GM19035 (cell line): Measurements from ENCODE around the gene CPNE5.

Experiments used
- ATAC-seq: cut with Tn5 transposase; IDR thresholded peaks from one replicate; pipeline ENCODE4 v1.9.1; 2021; ENCODE audit not compliant: unreplicated experiment

The CPNE5 gene

DNA sequence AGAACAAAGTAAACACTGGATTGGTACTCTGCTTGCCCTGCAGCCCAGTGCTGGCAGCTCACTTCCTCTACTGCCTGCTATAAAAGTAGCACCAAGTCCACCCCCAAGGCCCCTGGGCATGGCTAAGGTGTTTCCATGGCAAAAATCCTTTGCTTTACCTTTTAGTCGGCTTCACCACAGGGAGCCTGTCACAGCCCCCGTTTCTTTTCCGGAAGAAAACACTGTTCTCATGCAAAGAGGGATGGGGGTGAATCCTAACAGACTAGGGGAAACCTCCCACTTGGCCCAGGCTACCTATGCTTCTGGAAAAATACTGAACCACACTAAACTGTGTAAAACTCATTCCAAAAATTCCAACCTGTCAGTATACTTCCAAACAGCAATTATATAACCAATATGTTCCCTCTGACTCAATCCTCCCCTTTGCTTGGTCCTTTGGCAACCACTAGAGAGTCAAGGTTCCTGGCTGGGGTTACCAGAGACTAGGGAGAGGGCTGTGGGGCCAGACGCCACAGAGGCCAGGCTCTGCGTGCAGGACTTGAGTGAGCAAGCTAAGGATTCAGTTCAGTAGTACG lies 19.2 kb upstream of the CPNE5 start:
- no peak for ATAC-seq

DNA sequence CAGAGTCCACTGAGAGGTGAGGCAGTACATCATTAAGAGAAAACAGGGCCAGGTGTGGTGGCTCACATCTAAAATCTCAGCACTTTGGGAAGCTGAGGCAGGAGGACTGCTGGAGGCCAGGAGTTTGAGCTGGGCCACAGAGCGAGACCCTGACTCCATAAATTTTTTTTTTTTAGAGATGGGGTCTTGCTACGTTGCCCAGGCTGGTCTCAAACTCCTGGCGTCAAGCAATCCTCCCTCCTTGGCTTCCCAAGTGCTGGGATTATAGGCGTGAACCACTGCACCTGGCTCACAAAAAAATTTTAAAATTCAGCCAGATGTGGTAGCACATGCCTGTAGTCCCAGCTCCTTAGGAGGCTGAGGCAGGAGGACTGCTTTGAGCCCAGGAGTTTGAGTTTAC lies 18.1 kb upstream of the CPNE5 start:
- ATAC-seq, result no peak

DNA sequence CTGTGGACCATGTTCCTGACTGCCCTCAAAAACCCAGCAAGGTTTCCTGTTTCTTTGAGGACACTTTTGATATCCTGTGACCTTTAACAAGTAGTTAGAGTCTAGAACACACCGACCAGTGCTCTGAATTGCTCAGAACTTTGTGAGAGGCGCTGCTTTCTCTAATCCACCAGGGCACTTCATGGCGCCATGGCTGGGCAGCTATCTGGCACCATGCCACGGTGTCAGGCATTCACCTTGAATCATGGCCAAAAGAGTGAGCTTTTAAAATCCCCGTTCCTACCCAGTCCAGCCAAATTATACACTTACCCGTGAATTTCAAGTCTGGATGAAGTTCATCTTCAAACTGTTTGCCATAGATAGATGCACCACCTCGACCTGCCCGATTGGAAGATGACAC lies 17.0 kb upstream of the CPNE5 start:
- no peak for ATAC-seq

GRCh38 chr6:36855750-36856149 lies 16.5 kb upstream of the CPNE5 start:
- no peak for ATAC-seq

DNA sequence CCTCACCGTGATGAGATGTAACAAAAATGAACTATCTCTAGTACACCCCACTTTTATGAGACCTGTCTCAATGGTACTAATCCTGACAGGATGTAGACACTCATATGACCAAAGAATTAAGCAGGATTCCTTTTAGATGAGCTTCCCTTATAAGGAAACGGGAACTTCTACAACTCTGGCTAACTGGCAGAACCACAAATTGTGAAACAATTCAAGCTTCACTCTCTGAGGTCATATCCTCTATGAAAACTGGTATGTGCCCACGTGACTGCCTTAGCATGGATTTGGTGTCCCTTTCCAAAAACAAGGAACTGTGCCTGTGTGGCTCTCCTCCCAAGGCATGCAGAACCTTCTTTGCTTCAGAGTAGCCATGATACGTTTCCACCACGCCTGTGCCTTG lies 14.1 kb upstream of the CPNE5 start:
- no peak for ATAC-seq

GRCh38 chr6:36852481-36853147 lies 13.4 kb upstream of the CPNE5 start:
- ATAC-seq, result no peak

DNA sequence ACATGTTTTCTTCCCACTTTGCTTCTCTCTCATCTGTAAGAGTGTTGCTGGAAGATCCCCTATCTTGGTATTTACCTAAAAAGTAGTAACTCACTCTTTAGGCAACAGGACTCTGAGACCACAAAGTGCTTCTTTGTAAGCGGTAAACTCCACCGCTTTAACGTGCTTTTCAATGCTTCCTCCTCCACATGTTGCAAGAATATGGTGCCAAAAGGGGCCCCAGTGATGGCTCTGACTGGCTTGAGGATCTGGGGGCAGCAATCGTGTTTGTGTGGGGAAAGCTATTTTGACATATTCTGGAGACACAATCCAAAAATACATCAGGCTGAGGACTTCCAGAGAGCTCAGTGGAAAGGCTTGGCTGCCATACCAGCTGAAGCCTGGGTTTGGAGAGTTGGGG lies 12.4 kb upstream of the CPNE5 start:
- ATAC-seq, result no peak

DNA sequence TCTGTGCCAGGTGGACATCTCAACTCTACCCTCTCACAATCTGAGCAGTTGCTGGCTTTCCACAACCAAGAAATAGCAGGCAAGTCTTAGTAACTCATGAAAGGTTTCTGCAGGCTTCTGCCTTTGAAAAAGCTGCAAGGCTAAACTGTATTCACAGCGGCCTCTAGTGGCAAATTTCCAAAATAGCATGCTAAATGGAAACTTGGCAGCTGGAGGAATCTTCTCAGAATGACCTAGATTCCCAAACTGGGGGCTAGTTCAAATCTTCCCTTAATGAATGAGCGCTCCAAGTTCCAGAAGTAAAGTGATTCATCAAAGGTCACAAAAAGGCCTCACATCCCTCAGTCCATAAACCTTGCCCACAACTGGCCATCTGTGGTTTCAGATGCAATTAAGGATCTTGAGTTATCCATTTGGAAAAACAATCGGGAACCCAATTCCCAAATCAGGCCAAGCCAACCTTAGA lies 11.9 kb upstream of the CPNE5 start:
- no peak for ATAC-seq

DNA sequence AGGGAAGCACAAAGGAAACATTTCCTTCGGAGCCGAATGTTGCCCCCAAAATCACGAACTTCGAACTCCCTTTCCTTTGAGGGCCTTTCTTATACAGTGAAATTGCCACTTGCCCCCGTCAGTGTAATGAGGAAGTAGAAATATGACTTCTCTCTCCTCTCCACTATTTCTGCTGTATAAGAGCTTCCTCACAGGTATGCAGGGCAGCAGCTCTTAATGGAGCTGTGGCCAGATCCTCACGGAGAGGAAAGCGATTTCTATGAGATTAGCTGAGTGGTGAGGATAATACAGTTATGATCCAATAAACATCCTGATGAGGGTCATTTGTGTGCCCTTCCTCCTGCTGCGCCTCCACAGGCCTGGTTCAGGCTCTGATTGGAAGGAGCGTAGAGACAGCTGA lies 10.8 kb upstream of the CPNE5 start:
- no peak for ATAC-seq

GRCh38 chr6:36848658-36849441 lies 9.6 kb upstream of the CPNE5 start:
- no peak for ATAC-seq

DNA sequence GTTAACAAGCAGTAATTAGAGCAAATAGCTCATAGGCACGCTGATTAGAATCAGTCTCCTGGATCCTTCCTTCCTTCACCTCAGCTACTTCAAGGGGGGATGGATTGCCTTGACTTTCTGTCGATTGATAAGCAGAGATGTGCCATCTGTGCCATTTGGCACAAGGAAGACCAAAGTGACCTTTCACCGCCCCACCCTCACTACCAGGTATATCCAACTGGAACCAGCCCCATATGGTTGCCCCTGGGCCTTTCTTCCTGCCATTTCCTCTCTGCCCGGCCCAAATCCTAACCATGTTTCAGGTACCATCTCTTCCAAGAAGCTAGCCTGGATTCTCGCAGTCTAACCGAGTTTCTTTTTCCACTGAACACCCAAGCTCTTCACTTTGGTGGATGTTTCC lies 8.7 kb upstream of the CPNE5 start:
- no peak for ATAC-seq

DNA sequence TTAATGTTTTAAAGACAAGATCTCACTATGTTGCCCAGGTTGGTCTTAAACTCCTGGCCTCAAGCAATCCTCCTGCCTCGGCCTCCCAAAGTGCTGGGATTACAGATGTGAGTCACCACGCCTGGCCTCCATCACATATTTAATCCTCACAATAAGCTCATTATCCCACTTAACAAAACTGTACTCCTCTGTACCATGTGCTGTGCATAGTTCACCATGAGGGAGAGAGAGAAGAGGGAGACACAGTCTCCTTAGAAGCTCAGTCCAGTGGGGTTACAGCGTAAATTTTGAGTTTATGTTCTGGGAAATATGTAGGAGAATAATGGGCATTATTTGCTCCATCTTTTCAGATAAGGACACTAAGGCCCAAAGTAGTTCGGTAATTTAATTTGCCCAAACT lies 7.9 kb upstream of the CPNE5 start:
- no peak for ATAC-seq

- no peak for ATAC-seq
Observed at GRCh38 chr6:36845233-36845632, 6.0 kb upstream of the CPNE5 start.

GRCh38 chr6:36844232-36845170 lies 5.3 kb upstream of the CPNE5 start:
- ATAC-seq, result no peak

DNA sequence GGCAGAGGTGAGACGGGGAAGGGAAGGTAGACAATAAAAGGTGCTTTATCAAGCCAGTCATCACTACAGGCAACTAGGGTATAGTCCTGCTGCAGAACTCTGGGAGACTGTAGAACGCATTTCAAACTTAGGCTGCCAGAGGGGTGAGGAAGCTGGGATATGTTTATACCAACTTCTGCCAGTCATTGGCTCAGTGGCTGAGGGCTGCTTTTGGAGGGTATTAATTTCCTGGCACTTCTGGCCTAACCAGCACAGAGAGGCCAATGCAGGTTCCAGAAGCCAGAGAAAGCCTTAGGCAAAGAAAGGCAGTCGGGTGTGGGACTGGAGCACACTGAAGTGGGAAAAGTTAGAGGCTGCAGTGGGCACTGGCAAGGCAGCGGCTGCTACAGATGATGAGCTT lies 3.9 kb upstream of the CPNE5 start:
- no peak for ATAC-seq

- ATAC-seq, result no peak
Observed at GRCh38 chr6:36841756-36842155, 2.5 kb upstream of the CPNE5 start.

DNA sequence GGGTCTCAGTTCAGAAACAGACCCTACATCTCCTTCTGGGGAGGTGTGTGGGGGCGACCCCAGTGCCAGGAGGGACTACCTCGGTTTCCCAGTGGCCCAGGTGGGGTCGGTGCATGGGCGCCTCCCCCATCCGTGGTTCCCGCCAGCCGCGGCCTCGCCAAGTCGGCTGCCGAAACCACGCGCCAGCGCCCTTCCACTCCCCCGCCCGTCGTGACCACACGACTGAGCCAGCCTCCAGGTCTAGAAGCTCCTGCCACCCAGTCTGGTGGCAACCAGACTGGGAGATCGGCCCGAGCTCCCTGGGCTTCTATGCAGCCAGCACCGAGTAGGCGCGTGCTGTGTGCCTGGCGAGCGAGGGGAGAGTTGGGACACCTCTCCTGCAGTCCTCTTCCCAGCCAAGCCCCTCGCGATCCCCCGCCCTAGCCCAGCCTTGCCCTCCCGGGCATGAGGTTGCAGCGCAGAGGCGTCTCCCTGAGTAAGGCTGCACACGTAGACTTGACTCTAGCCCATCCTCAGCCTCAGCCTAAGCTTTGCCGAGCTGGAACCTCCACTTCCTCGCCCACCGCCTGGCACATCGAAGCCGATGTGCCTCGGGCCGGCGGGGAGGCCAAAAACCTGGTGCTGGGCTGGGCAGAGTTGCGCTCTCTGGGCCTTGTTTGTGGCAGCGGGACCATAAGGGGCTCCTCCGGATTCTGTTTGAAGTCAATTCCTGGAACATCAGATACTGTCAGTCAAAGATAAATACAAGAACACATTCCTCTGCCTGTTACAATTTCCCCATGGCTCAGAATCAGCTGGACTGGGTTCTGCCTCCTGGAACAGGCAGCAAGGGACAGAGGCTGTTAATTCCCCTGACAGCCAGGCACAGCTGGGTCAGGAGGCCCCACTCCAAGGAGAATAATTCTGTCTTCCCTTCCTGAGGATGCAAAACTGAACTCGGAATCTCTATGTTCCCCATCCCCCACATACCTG lies 1.5 kb upstream of the CPNE5 start:
- ATAC-seq, result no peak

GRCh38 chr6:36839749-36840431 lies 646 bp upstream of the CPNE5 start:
- no peak for ATAC-seq

DNA sequence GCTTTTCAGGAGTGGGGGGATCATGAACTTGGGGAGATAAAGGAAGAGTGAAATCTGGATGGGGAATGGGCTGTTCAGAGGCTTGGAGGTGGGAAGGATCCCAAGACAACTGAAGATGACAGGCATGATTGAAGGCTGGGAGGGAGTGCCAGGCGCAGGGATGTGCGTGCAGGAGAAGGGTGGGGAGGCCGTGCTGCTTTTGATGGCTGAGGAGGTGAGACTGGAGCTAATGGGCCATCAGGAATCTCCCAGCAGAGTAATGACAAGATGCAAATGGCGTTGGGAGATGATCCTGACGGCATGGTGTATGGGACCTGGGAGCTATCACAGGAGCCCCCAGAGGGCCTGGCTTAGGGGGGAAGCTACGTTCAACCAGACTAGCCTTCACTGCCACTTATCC lies 1.6 kb downstream of the CPNE5 start:
- no peak for ATAC-seq

- ATAC-seq, result no peak
Observed at GRCh38 chr6:36837022-36837339, 2.3 kb downstream of the CPNE5 start.
